DOHH2 (cell line): ENCODE measurements around the gene CDK5RAP3.

Experiments used
- H3F3A ChIP-seq: fragments of 200-600 bp; sonication (generic), shearing (Covaris generic); 2 replicates; pipeline ENCODE4 v1.6.0; 2016; ENCODE audit warnings: antibody characterized with exemption, mild to moderate bottlenecking; ENCODE audit not compliant: control insufficient read depth, insufficient read depth
- H3K27ac ChIP-seq: fragments of 200-600 bp; sonication (generic); 2 replicates; pipeline ENCODE4 v1.5.1; 2014; ENCODE audit warnings: low read depth, mild to moderate bottlenecking, low read length, moderate library complexity
- H3K27me3 ChIP-seq: fragments of 200-600 bp; sonication (generic); 2 replicates; pipeline ENCODE4 v1.6.1; 2014; ENCODE audit warnings: mild to moderate bottlenecking, low read length, mixed read lengths; ENCODE audit not compliant: control insufficient read depth
- H3K36me3 ChIP-seq: fragments of 200-600 bp; sonication (generic); 2 replicates; pipeline ENCODE4 v1.6.1; 2014; ENCODE audit warnings: mild to moderate bottlenecking, low read length, moderate library complexity, mixed read lengths; ENCODE audit not compliant: control insufficient read depth
- H3K4me1 ChIP-seq: fragments of 200-600 bp; sonication (generic); 2 replicates; pipeline ENCODE4 v1.6.1; 2014; ENCODE audit warnings: mild to moderate bottlenecking, low read length, mixed read lengths; ENCODE audit not compliant: control insufficient read depth
- H3K4me2 ChIP-seq: fragments of 200-600 bp; sonication (generic); 2 replicates; pipeline ENCODE4 v1.6.0; 2014; ENCODE audit warnings: mild to moderate bottlenecking, low read length, moderate library complexity
- H3K4me3 ChIP-seq: fragments of 200-600 bp; sonication (generic); 2 replicates; pipeline ENCODE4 v1.5.1; 2014; ENCODE audit warnings: mild to moderate bottlenecking, low read length, mixed read lengths
- H3K79me2 ChIP-seq: fragments of 200-600 bp; sonication (generic); 2 replicates; pipeline ENCODE4 v1.6.1; 2014; ENCODE audit warnings: mild to moderate bottlenecking, low read length, mixed read lengths; ENCODE audit not compliant: control insufficient read depth
- H3K9me2 ChIP-seq: fragments of 200-600 bp; sonication (generic); replicated peaks from 2 replicates; pipeline ENCODE4 v1.6.1; 2014; ENCODE audit warnings: mild to moderate bottlenecking, low read length, mixed read lengths; ENCODE audit not compliant: control insufficient read depth
- H3K9me3 ChIP-seq: fragments of 200-600 bp; sonication (generic); 2 replicates; pipeline ENCODE4 v1.6.1; 2014; ENCODE audit warnings: antibody characterized with exemption, low read length, mixed read lengths; ENCODE audit not compliant: control insufficient read depth, insufficient read depth
- H4K20me1 ChIP-seq: fragments of 200-600 bp; sonication (generic); 2 replicates; pipeline ENCODE4 v1.6.0; 2014; ENCODE audit warnings: low read depth, mild to moderate bottlenecking, antibody characterized with exemption, low read length, moderate library complexity; ENCODE audit not compliant: control insufficient read depth, insufficient read depth
- EZH2phosphoT487 ChIP-seq: fragments of 200-600 bp; sonication (generic); IDR thresholded peaks from 2 replicates; pipeline ENCODE4 v1.6.1; 2017; ENCODE audit warnings: borderline replicate concordance, mild to moderate bottlenecking, antibody characterized with exemption, low read length, moderate library complexity, mixed read lengths
- TF ChIP-seq, protein P1 (sequence below): fragments of 200-600 bp; sonication (generic); IDR thresholded peaks from one replicate; pipeline ENCODE4 v1.5.1; 2014; ENCODE audit warnings: antibody characterized with exemption, mild to moderate bottlenecking, low read depth, low read length; ENCODE audit not compliant: poor library complexity, severe bottlenecking

Gene CDK5RAP3

DNA sequence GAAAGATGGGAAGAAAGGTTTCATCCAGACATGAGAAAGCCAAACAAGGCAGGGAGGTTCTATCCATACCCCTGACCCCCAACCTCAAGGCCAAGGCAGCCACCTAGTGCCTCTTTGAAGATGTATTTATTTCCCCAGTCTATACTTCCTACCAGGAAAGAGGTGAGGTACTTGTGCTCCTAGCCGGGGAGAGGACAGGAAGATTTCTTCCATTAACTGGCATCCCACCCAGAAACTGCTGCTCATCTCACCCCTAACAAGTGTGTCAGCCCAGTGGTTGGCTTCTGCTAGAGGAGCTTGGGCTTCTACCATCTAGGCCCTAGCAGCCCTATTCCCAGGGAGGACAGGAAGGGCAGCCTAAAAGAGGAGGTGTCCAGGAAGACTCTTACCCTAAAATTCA lies 57.8 kb downstream of the CDK5RAP3 start:
- H4K20me1 ChIP-seq: no peaks in the 10 kb centered on the region
- no peaks in the 10 kb centered on the region for H3K36me3 ChIP-seq
- H3K9me2 ChIP-seq: no peaks in the 10 kb centered on the region
- H3K27ac ChIP-seq: no peak overlapping the region
- H3K9me3 ChIP-seq: no peaks in the 10 kb centered on the region
- H3K4me3 ChIP-seq: no peak overlapping the region
- peaks cover 26% of the 10 kb centered on the region for H3K4me1 ChIP-seq
- H3K27me3 ChIP-seq: peaks cover 31% of the 10 kb centered on the region
- H3K4me2 ChIP-seq: no peak overlapping the region
- TF ChIP-seq, protein P1, sequence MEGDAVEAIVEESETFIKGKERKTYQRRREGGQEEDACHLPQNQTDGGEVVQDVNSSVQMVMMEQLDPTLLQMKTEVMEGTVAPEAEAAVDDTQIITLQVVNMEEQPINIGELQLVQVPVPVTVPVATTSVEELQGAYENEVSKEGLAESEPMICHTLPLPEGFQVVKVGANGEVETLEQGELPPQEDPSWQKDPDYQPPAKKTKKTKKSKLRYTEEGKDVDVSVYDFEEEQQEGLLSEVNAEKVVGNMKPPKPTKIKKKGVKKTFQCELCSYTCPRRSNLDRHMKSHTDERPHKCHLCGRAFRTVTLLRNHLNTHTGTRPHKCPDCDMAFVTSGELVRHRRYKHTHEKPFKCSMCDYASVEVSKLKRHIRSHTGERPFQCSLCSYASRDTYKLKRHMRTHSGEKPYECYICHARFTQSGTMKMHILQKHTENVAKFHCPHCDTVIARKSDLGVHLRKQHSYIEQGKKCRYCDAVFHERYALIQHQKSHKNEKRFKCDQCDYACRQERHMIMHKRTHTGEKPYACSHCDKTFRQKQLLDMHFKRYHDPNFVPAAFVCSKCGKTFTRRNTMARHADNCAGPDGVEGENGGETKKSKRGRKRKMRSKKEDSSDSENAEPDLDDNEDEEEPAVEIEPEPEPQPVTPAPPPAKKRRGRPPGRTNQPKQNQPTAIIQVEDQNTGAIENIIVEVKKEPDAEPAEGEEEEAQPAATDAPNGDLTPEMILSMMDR: no peak
- no peak for TF ChIP-seq EZH2phosphoT487
- H3K79me2 ChIP-seq: no peaks in the 10 kb centered on the region
- no peaks in the 10 kb centered on the region for H3F3A ChIP-seq

DNA sequence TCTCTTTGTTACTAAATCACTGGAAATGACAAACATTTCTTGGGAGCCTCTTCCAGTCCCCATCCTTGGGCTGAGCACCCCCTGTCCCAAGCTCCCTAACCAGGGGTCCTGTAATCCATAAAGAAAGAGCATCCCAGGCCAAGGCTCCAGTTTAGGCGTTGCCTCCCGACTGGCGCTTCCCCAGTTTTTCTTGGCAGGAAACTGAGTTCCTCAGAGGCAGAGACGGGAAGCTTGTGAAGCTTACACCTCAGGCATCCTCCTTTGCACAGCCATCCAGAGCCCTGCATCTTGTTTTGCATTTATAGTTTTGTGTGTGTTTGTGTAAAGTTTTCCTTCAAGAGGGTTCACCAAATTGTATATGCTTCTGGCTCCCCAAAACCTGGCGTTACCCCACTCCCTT lies 59.6 kb downstream of the CDK5RAP3 start:
- no peaks in the 10 kb centered on the region for H3K36me3 ChIP-seq
- no peak overlapping the region for H3K4me3 ChIP-seq
- no peaks in the 10 kb centered on the region for H3K9me3 ChIP-seq
- TF ChIP-seq, protein P1: no peak
- no peak for TF ChIP-seq EZH2phosphoT487
- peaks cover 12% of the 10 kb centered on the region for H3K4me1 ChIP-seq
- peaks cover 21% of the 10 kb centered on the region for H3K27me3 ChIP-seq
- H3K9me2 ChIP-seq: no peaks in the 10 kb centered on the region
- H3K79me2 ChIP-seq: no peaks in the 10 kb centered on the region
- H3K27ac ChIP-seq: no peak overlapping the region
- no peaks in the 10 kb centered on the region for H3F3A ChIP-seq
- H3K4me2 ChIP-seq: no peak overlapping the region
- no peaks in the 10 kb centered on the region for H4K20me1 ChIP-seq
